Activated CD4-positive, alpha-beta T cell treated with anti-CD3 and anti-CD28 coated beads, Interleukin-2, amount 50 U/mL, for 48 hours (primary cell): ENCODE data around the gene COL9A3.
A peak's percentile ranks its signal among the peaks of the same experiment; 100 is the strongest.

Source experiments
- DNase-seq, 2 experiments: peaks; one replicate each; pipeline ENCODE4 v3.0.0-alpha.2; 2020

Gene COL9A3

DNA sequence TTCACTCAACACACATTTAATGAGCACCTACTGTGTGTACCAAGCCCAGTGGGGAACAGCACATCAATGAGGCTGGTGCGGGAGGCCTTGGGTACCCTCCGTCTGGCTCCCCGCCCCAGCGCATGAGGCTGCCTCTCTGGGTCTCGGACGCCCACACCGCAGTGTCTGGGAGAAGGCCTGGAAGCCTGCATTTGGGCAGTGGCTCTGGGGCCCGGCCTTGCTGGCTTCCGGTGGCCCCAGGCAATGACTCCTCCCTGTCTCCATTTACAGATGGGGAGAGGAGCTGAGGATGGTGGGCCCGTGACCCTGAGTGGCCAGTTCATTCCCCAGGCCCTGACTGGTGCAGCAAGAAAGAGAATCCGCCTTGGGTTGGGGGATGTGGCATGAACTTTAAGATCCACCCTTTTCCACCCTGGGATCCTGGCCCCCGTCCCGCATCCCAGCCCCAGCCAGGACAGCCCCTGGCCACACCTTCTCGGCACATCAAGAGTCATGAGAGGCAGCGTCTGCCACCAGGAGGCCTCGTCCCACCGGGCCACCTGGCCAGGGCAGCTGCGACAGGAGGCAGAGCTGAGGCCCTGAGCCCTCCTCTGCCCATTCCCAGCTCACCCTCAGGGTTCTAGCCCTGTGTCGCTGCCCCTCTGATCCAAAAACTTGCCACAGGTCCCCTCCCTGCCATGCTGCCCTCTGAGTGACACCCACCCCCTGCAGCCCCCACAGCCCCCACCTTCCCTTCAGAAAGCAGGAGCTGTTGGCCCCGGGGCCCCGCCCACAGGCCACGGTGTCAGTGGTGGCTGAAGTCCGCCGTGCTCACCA lies 38.0 kb upstream of the COL9A3 start:
- no peak for DNase-seq

DNA sequence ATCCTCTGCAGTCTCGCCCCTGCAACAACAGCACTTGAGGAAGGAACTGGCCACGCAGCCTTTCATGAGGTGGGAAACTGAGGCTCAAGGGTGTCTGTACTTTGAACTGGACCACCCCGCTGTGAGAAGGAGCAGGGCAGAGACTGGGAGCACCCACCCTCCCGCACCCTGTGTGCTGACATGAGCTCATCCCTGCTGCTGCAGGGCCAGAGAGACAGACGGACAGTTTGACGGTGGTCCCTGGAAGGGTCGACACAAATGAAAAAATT lies 37.5 kb upstream of the COL9A3 start:
- DNase-seq = no peak

DNA sequence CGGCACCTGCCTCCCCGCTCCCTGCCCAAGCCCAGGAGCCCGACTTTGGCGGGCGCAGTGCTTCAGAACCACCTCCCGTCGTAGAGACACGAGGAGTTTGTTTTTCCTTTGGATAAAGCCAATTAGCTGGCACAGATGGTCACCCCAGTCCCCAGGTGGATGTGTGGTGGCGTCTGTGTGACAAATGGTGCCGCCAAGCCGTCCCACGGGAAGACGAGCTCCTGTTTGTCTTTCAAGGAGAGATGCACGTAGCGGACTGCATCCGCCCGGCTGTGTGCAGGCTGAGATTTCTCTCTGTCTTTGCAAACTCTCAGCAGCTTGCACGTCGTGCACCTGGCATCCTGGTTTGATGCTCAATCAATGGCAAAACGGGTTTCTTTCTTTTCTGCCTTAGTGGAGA lies 36.6 kb upstream of the COL9A3 start:
- no peak for DNase-seq

DNA sequence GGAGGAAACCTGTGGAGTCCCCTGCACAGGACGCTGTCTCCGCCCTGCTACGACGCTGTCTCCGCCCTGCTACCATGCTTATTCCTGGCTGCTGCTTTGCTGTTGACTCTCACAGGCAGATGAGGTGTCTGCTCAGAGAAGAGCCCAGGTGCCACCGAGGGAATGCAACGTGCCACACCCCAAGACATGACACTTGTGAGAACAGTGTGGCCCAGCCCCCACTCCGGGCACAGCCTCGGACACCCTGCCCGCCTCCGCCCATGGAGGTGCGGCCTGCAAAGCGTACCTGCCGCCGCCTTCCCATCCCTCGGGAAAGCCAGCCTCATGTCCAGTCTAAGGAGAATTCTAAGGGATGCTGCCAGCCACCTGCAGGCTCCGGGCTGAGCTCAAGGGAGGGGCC lies 36.2 kb upstream of the COL9A3 start:
- no peak for DNase-seq

DNA sequence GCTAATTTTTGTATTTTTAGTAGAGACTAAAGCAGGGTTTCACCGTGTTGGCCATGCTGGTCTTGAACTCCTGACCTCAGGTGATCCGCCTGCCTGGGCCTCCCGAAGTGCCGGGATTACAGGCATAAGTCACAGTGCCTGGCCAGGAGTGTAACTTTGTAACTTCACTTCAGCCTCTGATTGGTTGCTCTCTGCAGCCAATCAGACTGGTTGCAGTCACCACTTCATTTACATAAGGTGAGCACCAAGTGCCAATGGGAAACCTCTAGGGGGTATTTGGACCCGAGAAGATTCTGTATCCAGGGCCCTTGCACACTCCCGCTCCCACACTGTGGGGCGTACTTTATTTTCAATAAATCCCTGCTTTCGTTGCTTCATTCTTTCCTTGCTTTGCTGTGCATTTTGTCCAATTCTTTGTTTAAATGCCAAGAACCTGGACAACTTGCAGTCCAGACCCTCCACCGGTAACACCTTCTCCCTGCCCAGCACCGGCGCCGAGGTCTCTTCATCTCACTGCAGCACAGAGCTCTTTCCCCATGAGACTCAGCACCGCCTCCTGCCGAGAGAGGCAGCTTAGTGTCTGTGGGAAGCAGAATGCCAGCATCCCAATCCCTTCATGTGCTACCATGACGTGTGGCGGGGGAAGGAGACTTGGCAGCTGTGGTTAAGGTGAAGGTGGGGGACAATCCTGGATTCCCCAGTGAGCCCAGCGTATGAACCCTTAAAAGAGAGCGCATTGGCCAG lies 34.5 kb upstream of the COL9A3 start:
- no peak for DNase-seq

DNA sequence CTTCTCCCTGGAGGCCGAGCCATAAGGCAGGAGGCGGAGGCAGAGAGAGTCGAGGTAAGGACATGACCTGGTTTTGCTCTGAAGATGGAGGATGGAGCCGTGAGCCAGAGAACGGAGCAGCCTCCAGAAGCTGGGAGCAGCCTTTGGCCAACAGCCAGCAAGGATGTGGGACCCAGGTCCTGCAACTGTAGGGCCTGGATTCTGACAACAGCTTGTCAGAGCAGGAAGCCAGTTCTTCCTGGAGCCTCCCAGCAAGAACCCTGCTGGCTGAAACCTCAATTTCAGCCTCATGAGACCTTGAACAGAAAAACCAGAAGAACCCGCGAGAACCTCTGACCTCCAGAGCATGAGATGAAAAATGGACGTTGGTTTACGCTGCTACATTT lies 34.0 kb upstream of the COL9A3 start:
- DNase-seq = no peak

DNA sequence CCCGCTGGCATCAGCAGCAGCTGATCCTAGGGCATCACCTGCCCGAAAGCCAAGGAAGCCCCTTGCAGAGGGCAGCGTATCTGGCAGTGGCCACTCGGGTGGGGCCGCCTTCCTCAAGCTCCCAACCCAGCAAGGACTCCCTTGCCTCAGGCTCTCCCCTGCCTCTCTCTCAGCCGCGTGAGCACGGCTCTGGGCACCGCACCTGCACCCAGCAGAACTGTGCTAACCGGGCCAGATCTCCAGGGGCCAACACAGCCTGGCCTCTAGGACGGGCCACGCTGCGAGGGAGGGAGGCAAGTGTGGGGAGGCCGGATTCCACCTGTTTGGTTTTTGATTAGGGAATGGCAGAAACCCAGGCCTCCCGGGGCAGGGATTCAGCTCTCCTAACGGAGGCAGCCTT lies 32.4 kb upstream of the COL9A3 start:
- DNase-seq = no peak

DNA sequence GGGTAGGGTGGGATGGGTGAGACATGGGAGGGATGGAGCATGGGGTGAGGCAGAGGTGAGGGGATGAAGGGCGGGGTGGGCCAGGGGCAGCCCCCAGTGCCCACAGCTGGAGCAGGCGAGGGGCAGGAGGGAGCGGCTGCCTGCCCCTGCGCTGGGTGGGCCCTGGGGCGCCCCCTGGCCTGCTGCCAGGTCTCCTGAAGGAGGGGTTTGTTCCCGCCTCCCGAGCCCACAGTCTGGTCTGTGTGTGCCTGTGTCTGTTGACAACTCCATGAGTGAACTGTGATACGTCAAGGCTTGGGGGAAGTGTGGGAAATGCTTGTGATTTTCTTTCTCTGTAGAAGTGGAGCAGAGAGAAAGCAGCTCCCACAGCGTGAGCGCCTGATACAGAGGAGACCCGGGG lies 31.5 kb upstream of the COL9A3 start:
- DNase-seq = no peak

DNA sequence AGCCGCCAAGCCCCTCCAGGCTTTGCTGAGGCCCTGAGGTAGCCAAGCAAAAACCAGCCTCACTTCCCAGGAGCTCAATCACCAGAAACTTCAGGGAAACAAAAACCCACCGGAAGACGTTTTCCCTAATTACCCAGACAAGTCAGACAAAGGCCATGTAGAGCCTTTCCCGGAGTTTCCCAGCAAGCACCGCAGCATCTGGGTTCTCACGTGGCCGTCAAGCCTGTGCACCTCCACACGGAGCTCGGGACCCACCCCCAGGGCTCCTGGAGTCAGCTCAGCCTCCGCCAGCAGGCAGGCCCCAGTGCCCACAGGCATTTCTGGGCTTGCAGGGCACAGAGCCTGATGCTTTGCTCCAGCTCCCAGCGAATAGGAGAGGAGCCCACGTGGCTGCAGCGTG lies 30.7 kb upstream of the COL9A3 start:
- DNase-seq = no peak

DNA sequence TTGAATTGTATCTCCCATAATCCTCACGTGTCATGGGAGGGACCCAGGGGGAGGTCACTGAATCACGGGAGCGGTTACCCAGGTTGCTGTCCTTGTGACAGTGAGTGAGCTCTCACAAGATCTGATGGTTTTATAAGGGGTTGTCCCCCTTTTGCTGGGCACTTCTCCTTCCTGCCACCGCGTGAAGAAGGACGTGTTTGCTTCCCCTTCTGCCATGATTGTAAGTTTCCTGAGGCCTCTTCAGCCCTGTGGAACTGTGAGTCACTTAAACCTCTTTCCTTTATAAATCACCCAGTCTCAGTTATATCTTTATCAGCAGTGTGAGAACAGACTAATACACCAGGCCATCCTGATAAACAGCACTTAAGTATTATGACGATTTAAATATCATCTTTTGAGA lies 29.5 kb upstream of the COL9A3 start:
- DNase-seq = no peak

DNA sequence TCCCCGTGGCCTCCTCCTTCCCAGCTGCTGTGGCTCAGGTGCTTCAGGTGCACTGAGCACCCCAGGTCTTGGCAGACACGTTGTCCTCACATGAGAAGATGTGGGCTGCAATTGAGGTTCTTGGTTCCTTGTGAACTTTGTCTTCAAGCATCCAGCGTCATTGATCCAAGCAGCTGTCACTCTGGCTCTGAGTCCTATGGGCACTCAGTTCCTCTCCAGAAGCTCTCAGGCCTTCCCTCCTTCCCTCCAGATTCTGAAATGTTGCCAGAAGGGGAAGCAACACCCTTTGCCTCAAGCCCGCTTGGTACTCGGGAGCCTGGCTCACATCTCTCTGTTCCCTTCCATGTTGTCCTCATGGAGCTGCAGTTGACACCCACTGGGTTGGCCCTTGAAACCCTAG lies 29.0 kb upstream of the COL9A3 start:
- DNase-seq = no peak

DNA sequence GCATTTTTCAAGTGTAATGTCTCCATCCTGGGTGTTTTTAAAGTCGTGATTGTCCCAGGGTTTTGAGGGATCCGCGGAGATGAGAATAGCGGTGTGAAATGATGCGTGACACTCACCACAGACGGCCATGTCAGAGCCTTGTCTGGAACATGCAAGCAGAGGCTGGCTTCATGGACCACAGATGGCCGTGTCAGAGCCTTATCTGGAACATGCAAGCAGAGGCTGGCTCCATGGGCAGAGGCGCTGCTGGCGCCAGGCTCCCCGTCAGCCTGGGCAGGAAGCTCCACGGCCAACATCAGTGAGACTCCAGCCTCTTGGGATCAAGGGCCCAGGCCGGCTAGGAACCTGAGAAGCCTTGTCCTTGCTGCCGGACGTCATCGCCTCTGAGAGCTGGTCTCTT lies 28.2 kb upstream of the COL9A3 start:
- DNase-seq = no peak

DNA sequence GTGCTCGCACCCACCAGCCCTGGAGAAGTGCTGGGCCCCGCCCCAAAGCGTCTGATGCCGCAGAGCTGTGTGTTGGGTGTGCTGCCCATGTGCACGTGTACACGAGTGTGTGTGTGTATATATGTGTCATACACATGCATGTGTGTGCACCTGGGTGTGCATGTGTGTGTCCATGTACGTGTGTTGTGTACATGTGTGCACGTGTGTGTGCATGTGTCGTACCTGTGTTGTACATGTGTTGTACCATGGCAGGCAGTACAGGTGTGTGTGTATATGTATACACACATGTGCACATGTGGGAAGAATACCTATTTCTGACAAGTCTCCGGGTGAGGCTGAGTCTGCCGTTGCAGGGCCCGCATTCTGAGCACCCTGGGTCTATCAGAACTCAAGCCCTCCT lies 26.8 kb upstream of the COL9A3 start:
- DNase-seq = no peak

DNA sequence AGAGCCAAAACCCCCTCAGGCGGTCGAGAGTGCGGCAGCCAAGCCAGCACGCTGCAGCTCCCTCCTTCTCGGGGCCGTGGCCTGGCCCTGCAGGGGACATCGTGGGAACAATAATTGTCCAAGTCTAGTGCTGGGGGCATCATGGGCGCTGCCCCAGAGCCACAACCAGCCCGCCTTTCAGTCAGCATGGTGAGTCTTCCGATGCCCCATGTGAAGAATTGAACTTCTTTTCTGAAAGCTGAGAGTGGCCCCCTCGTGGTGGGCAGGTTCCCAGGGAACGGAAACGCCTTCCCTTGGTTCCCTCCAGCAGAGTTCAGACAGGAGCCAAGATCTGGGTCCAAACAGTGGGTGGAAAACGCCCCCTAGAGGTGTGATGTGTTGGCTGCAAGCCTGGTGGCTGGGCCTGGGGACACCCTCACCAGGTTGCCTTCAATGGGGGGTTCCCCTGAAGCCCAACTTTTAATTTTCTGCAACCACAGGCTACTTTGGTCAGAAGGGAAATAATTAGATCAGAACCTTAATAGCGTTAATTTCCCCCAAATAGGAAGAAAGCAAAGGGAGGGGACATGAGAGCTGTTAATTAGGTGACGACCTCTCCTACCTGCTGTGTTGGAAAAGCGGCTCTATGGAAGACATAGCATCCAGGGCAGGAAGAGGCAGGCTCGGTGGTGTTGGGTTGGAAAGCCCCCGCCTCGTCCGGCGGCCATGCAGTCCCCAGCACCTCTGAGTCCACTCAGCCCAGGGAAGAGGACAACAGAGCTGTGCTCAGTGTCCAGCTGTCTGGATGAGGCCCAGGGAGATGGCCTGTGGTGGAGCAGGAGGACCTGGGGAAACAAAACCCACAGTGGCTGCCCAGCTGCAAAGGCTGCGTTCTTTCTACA lies 25.3 kb upstream of the COL9A3 start:
- DNase-seq = peak; percentile 79 to 84

DNA sequence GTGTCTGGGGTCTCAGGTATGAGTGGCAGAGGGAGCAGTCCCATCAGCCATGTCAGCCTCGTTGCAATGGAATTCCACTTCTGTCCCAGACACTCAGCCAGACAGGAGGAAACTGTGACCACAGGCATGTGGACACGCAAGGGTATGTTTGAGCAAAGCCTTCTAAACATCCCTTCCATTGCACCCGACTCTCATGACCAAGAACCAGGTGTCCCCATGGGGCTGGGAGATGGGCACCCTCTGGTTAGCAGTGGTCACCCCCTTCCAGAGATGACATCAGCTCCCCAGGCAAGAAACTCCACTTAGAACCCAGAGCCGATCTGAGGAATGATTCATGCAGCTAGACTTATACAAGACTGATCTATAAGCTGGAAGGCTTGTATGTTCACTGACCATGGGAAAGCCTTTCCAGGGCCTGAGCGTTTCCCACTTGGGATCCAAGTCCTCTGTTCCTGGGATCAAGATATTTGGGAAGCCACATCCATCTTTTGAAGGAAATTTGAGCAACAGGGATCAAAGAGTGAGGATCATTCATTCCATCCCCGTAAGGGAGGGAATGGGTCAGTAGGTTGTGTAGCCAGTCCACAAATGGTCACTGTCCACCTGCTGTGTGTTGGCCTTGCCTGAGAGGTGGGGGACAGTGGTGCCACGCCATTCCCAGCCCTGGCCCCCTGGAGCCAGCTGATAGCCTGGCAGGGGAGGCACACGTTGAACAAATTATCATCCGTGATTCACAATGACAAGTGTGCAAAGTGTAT lies 24.5 kb upstream of the COL9A3 start:
- DNase-seq = no peak

DNA sequence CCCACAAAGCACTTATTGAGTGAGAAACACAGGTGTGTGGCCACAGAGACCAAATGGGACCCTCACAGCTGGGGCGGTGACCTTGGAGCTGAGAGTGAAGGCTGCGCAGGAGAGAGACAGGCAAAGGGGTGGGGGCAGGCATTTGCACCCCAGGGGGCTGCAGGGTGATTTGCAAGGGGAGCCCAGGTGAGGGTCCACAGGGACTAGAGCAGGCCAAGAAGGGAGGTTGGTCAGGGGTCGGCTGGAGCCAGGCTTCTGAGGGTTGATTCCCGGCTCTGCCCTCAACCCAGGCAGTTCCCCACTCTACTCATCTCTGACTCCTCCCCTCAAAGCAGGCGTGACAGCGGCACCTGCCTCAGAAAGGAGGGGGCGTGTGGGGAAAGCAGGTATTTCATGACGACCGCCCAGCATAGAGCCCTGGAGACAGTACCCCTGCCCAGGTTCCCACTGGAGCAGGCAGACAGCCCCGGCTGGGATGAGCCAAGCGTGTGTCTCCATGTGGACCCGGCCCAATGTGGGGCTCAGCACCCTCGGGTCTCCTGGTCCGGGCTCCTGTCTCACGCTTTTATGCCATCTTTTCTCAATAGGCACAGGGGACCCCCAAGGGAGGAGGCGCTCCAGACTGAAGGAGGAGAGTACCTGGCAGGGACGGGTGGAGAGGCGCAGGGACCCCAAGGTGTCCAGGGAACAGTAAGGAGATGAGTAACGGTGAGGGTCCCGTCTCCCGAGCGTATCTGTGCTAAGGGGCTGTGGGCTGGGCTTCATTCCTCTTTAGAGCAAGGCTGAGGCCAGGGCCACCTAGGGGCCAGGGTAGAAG lies 23.7 kb upstream of the COL9A3 start:
- DNase-seq = no peak

DNA sequence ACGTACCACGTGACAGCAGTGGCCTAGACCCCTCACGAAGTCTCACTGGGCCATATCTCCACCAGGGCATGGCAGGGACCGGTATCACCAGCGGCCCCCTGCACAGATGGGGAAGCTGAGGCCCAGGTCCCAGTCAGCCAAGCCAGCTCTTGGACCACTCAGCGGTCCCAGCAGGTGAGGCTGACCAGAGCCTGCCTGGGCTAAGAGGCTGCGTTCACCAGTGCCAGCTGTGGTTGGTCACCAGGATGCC lies 23.2 kb upstream of the COL9A3 start:
- no peak for DNase-seq

DNA sequence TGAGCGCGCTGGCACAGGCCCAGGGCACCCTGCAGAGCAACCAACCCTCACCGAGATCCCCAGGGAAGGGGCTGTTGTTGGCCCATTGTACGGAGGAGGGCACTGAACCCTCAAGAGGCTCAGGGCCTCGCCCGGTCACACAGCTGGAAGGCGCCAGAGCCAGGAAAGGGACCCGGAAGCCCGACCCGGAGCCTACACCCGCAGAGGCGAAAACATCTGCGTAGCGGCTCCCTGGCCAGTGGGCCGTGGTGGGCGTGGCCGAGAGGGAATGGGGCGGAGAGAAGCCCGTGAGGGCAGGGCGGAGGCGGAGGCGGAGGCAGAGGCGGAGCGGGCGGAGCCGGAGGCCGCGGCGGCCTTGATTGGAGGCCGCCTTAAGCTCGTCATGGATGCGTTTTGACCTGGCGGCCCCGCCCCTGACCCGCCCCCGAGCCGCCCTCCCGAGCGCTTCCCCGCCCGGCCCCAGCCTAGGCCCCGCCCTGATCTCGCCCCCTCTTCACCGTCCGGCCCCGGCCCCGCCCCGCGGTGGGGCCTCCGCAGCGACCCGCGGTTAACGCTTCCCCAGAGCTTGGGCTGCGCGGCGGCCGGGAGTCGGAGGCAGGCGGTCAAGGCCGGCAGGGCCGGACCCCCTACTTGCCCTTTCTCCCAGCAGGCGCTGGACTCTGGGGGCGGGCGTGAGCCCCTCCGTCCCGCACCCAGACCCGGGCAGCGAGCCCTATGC lies 22.7 kb upstream of the COL9A3 start:
- peak; percentile 98 for DNase-seq

DNA sequence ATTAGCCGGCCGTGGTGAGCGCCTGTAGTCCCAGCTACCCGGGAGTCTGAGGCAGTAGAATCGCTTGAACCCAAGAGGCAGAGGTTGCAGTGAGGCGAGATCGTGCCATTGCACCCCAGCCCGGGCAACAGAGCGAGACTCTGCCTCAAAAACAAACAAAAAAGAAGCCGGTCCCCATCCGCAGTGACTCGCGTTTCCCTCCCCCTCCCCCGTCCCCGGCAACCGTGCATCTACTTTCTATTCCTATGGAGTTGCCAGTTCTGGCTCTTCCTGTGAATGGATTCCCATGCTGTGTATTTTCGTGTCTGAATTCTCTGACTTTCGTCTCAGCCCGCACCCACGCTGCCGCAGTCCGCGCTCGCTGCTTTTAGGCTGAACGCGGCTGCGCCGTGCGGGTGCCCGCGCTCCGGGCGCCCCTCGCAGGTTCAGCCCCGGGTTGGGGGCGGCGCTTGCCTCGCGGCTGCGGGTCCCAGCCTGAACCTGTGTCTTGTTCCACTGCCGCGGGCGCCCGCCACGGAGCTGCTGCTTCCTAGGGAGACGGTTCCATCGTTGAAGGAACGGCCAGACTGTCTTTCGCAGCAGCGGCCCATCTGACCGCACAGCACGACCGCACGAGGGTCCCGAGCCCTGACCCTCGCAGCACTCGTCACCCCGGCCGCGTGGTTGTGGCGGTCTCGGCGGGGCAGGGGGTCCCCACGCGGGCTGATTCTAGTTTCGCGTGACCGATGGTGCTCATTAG lies 21.7 kb upstream of the COL9A3 start:
- peak; percentile 69 to 76 for DNase-seq

DNA sequence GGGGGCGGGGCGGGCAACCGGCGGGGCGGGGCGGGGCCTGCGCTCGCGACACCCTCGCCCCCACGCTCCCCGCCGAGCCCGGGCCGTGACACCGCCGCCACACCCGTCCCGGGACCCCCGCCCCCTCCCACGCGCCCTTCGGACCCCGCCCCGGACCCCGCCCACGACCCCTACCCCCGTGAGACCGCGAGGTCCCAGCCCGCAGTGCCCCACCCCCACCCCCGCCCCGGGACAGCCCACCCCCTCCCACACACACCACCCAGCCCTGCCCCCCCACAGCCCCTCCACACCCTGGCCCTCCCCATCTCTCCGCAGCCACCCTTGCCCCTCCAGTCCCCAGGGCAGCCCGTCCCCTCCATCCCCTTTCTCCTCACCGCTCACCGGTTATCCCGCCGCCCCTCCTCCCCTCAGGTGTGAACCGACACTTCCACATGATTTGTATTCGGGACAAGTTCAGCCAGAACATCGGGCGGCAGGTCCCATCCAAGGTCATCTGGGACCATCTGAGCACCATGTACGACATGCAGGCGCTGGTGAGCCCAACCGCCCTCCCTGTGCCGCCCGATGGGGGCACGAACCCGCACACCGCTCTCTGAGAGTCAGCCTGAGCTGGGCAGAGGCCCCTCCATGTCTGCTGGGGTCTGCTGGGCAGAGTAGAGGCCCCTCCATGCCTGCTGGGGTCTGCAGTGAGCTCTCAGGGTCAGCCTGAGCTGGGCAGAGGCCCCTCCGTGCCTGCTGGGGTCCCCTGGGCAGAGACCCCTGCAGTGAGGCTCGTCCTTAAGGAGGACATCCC lies 20.0 kb upstream of the COL9A3 start:
- no peak for DNase-seq
